T-helper 1 cell treated with Interleukin-12 subunit alpha and Interleukin-12 subunit beta and Interleukin-4 antibody, amounts not matched to agents 30 μg/mL and 1 μg/mL, for 36 hours (primary cell): Measurements from ENCODE around the gene GPX2.
A peak's percentile ranks its signal among the peaks of the same experiment; 100 is the strongest.

Experiments
- H3K27ac Mint-ChIP-seq: one replicate; pipeline ENCODE4 v1.8.0; 2021; ENCODE audit warnings: mild to moderate bottlenecking, mixed read lengths
- H3K27me3 Mint-ChIP-seq: one replicate; pipeline ENCODE4 v1.8.0; 2021; ENCODE audit warnings: low read depth, mixed read lengths
- H3K36me3 Mint-ChIP-seq: one replicate; pipeline ENCODE4 v1.8.0; 2021; ENCODE audit warnings: low read depth, mixed read lengths
- H3K4me1 Mint-ChIP-seq: one replicate; pipeline ENCODE4 v1.8.0; 2021; ENCODE audit warnings: low read depth, mixed read lengths
- H3K4me3 Mint-ChIP-seq: one replicate; pipeline ENCODE4 v1.8.0; 2021; ENCODE audit warnings: mild to moderate bottlenecking, moderate library complexity, mixed read lengths
- H3K9me3 Mint-ChIP-seq: one replicate; pipeline ENCODE4 v1.8.0; 2021; ENCODE audit warnings: mixed read lengths

Gene GPX2

GRCh38 chr14:64942531-64943111, at the start of gene GPX2:
GPX2 (minus strand) TSS chr14:64942745; CDS start chr14:64942726, 19 bp downstream.
- Mint-ChIP-seq H3K4me1 (peaks cover 22% of the 10 kb centered on the region), H3K27ac (no peak within 1 kb of the TSS), H3K36me3 (peaks cover 23% of the 10 kb centered on the region), H3K27me3 (no peaks in the 10 kb centered on the region), H3K4me3 (no peak within 1 kb of the TSS), H3K9me3 (no peaks in the 10 kb centered on the region)

DNA sequence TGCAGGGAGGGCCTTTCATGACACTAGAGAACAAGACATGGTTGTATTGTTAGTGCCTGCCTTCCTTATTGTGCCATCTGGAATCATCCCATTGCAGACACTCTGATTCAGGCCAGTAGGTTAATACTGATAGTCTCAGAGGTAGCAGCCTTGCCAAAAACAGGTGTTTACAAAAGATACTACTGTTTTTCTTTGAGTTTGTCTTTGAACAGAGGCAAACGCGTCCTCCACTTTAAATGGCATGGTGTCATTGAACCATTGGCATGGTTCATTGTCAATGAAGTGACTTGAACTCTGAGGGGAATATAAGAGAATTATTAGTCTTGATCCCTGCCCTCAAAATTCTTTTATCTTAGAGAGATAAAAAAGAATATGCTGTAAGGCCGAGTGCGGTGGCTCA, 48.4 kb upstream of the GPX2 start:
- no peak overlapping the region for H3K27ac Mint-ChIP-seq
- H3K36me3 Mint-ChIP-seq: peaks cover 9% of the 10 kb centered on the region
- H3K9me3 Mint-ChIP-seq: no peaks in the 10 kb centered on the region
- H3K4me3 Mint-ChIP-seq: no peak overlapping the region
- H3K27me3 Mint-ChIP-seq: peaks cover 6% of the 10 kb centered on the region
- peaks cover 33% of the 10 kb centered on the region for H3K4me1 Mint-ChIP-seq

DNA sequence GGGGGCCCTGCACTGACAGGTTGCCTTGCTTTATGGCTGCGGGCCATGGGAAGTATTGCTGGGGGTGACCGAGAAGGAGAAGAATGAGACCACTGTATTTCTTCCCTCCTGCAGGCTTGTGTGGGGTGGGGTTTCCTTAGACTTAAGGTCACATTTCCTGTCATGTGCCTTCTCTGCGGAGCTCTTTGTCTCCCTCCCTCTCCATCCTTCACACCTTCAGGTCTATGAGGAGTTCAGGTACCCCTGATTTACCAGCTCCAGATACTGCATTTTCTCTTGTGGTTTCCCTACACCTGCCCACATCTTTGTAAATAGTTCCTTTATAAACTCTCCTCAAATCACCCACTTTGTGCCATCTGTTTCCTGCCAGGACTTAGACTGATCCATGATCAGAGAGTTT, 47.8 kb upstream of the GPX2 start:
- H3K9me3 Mint-ChIP-seq: no peaks in the 10 kb centered on the region
- H3K4me1 Mint-ChIP-seq: peaks cover 34% of the 10 kb centered on the region
- H3K27me3 Mint-ChIP-seq: peaks cover 10% of the 10 kb centered on the region
- H3K36me3 Mint-ChIP-seq: peaks cover 9% of the 10 kb centered on the region
- H3K27ac Mint-ChIP-seq: peak overlapping the region; percentile 50
- H3K4me3 Mint-ChIP-seq: peak overlapping the region; percentile 57

DNA sequence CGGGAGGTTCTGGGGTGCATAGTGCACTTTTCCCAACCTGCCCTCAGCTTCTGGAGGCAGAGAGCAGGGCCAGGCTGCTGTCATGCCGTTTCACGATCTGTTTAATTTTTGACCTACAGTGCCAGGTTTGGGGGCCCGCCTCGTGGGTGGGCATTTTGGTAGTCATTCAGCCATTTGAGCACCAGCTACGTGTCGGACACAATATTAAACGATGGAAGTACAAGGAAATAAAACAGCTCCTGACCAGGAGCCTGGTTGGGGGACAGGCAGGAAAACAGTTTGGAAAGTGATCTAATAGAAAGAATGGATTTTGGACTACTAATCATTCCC, 44.9 kb upstream of the GPX2 start:
- peak overlapping the region; percentile 97 for H3K27ac Mint-ChIP-seq
- H3K4me3 Mint-ChIP-seq: peak overlapping the region; percentile 96
- no peaks in the 10 kb centered on the region for H3K9me3 Mint-ChIP-seq
- peaks cover 39% of the 10 kb centered on the region for H3K4me1 Mint-ChIP-seq
- H3K36me3 Mint-ChIP-seq: peaks cover 9% of the 10 kb centered on the region
- H3K27me3 Mint-ChIP-seq: peaks cover 32% of the 10 kb centered on the region

DNA sequence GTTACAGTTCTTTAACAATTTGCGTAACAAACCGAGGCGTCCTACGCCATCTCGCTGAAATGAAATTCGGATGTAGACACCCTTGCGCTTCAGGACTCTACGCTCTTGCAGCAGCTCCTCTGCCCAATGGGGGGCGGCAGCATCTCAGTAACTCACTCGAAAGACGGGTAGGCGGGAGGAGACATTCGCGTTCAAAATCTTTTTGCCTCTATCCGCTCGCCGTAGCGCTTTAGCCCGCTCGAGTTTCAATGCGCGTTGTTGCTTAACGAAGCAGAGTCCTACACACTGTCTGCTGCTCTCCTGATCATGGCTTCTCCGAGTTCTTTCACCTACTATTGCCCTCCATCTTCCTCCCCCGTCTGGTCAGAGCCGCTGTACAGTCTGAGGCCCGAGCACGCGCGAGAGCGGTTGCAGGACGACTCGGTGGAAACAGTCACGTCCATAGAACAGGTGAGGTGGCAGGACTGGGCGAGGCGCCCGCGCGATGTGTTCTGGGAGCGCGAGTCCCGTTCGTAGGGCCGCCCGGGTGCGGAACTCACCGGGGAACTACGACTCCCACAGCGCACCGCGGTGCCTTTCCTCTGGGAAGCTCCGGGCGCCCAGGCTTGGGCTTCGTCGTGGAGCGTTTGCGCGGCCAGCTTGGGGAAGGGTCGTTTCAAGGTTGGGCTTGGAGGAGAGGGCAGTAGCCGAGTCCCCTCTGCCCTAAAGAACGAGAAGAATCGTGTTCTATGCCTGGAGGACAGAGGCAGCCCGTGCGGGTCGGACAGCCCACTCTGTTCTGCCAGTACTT, 44.3 kb upstream of the GPX2 start, which contains the start of gene FNTB:
Gene FNTB, plus strand, starts transcription at position 248 of the 790 bp plus-strand sequence. Its CDS starts 59 bp downstream, at position 307.
- Mint-ChIP-seq H3K27me3 (peaks cover 37% of the 10 kb centered on the region), H3K4me3 (peak within 1 kb of the TSS; percentile 96), H3K27ac (peak within 1 kb of the TSS; percentile 97), H3K36me3 (peaks cover 9% of the 10 kb centered on the region), H3K4me1 (peaks cover 39% of the 10 kb centered on the region), H3K9me3 (no peaks in the 10 kb centered on the region)

GRCh38 chr14:64983439-64984310, 41.1 kb upstream of the GPX2 start:
- H3K27me3 Mint-ChIP-seq: peaks cover 46% of the 10 kb centered on the region
- H3K36me3 Mint-ChIP-seq: peaks cover 2% of the 10 kb centered on the region

GRCh38 chr14:64979336-64980074, 37.0 kb upstream of the GPX2 start:
- Mint-ChIP-seq H3K27me3 (peaks cover 45% of the 10 kb centered on the region), H3K36me3 (no peaks in the 10 kb centered on the region), H3K4me3 (no peak overlapping the region), H3K4me1 (peaks cover 7% of the 10 kb centered on the region), H3K9me3 (no peaks in the 10 kb centered on the region), H3K27ac (no peak overlapping the region)

More at GRCh38 chr14:64983439-64984310, 41.1 kb upstream of the GPX2 start:
- H3K4me3 Mint-ChIP-seq: peak overlapping the region; percentile 11
- peaks cover 16% of the 10 kb centered on the region for H3K4me1 Mint-ChIP-seq
- H3K27ac Mint-ChIP-seq: no peak overlapping the region
- H3K9me3 Mint-ChIP-seq: no peaks in the 10 kb centered on the region

DNA sequence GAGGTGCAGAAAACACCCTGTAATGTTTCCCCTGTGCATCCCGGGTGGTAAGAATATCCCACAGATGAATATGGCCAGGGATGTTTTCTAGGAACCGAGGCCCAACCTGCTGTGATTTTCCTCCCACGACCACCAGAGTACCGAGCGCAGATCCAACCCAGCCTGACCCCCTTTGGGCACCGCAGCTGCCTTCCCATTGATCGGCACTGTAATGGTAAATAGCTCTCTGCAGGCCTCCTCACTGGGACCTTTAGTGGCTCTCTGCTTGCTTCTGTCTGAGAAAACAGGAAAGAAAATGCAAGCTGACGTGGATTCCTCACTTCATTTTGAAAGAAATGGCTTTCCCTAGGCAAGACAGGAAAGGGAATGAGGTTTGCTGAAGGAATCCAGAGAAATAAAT, 32.0 kb upstream of the GPX2 start:
- Mint-ChIP-seq H3K4me1 (peaks cover 2% of the 10 kb centered on the region), H3K27ac (no peak overlapping the region), H3K27me3 (peaks cover 32% of the 10 kb centered on the region), H3K9me3 (no peaks in the 10 kb centered on the region), H3K4me3 (no peak overlapping the region), H3K36me3 (no peaks in the 10 kb centered on the region)

GRCh38 chr14:64973826-64974225, 31.3 kb upstream of the GPX2 start:
- peaks cover 28% of the 10 kb centered on the region for H3K27me3 Mint-ChIP-seq
- H3K4me3 Mint-ChIP-seq: no peak overlapping the region
- H3K27ac Mint-ChIP-seq: no peak overlapping the region
- H3K9me3 Mint-ChIP-seq: no peaks in the 10 kb centered on the region
- H3K4me1 Mint-ChIP-seq: peaks cover 2% of the 10 kb centered on the region
- no peaks in the 10 kb centered on the region for H3K36me3 Mint-ChIP-seq

- H3K4me3 Mint-ChIP-seq: peak overlapping the region; percentile 79
- no peak overlapping the region for H3K27ac Mint-ChIP-seq
- H3K27me3 Mint-ChIP-seq: peaks cover 23% of the 10 kb centered on the region
- no peaks in the 10 kb centered on the region for H3K9me3 Mint-ChIP-seq
- H3K4me1 Mint-ChIP-seq: peaks cover 2% of the 10 kb centered on the region
- no peaks in the 10 kb centered on the region for H3K36me3 Mint-ChIP-seq
Measured at GRCh38 chr14:64973026-64973442, 30.5 kb upstream of the GPX2 start.

GRCh38 chr14:64971943-64972791, 29.6 kb upstream of the GPX2 start, which contains the start of gene RAB15:
RAB15 (minus strand) TSS chr14:64972336; CDS start chr14:64972076, 260 bp downstream.
- H3K27me3 Mint-ChIP-seq: peaks cover 21% of the 10 kb centered on the region
- H3K9me3 Mint-ChIP-seq: no peaks in the 10 kb centered on the region
- peak within 1 kb of the TSS; percentile 79 for H3K4me3 Mint-ChIP-seq
- peak within 1 kb of the TSS; percentile 36 for H3K27ac Mint-ChIP-seq
- H3K4me1 Mint-ChIP-seq: peaks cover 2% of the 10 kb centered on the region
- H3K36me3 Mint-ChIP-seq: no peaks in the 10 kb centered on the region

- Mint-ChIP-seq H3K9me3 (no peaks in the 10 kb centered on the region), H3K27me3 (peaks cover 17% of the 10 kb centered on the region), H3K27ac (no peak overlapping the region), H3K4me3 (peak overlapping the region; percentile 72), H3K4me1 (peaks cover 2% of the 10 kb centered on the region), H3K36me3 (no peaks in the 10 kb centered on the region)
Measured at GRCh38 chr14:64971491-64971942, 29.0 kb upstream of the GPX2 start.

GRCh38 chr14:64970776-64971477, 28.4 kb upstream of the GPX2 start:
- H3K9me3 Mint-ChIP-seq: no peaks in the 10 kb centered on the region
- H3K36me3 Mint-ChIP-seq: no peaks in the 10 kb centered on the region
- H3K4me3 Mint-ChIP-seq: peak overlapping the region; percentile 72
- H3K27me3 Mint-ChIP-seq: peaks cover 14% of the 10 kb centered on the region
- H3K27ac Mint-ChIP-seq: no peak overlapping the region
- H3K4me1 Mint-ChIP-seq: peaks cover 2% of the 10 kb centered on the region
